ENCODE data around the gene C16orf92. TPM values are rescaled to one million over a fixed set of nuclear protein-coding genes. Genes with fewer than 3 reads are reported as not detected.

The C16orf92 gene
- total and polyA plus RNA-seq, 2 of the 8 experiments (the other 6 are each of a cell fraction or from before 2014, with no cell fraction given) = not detected

DNA sequence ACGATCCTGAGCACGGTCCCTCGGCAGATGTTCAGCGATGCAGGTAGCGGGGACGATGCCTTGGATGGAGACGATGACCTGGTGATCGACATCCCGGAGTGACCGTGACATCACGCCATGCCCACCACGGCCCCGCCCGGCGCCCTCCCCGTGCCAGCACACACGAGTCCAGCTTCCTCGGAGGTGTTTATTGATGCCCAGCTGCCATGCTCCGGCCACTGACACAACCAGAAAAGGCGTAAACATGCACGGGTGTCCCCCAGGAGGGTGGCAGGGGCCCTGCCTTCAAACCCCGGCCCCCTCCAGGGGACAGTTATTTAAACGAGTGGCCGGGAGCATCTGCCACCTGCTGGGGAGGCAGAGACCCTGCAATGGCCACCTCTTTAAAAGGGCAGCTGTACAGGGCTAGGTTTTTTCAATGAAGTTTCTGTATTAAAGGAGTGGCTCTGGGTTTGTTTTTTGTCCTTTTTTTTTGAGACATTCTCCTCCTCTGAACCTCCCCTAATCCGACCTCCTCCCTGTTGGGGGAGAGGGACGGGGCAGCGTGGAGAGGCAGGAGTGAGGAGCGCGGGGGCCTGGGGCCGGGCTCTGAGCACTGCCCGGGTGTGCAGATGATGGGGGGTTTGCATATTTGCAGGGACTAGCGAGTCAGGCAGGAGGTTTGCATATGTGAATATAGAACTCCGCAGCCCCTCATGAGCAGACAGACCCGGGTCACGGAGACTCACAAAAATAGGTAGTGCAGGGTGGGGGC, 17.5 kb upstream of the C16orf92 start:
- POLR2A ChIA-PET (ENCODE audit: partially characterized antibody) = interaction anchor here (0.6 to 4.9 kb wide), 14 partner anchors 8 to 947 kb away, joined by 3 to 34 read pairs (median 4); partner anchors contain the start of genes C16orf92, HIRIP3, INO80E and KCTD13
- Histone ChIP-seq H3K18ac (ENCODE audit: extremely low read depth, low read length) (no peak overlapping the region), H3K79me2 (ENCODE audit: control insufficient read depth in 1 of 2, insufficient read depth in 2 of 2, low read length in 2 of 2) (no peaks in the 10 kb centered on the region), H3K14ac (ENCODE audit: insufficient read length) (no peak overlapping the region), H2BK5ac (ENCODE audit: low read depth, low read length) (no peak overlapping the region), H3K56ac (replicated peaks; ENCODE audit: insufficient read length, low read depth, low read length) (no peak overlapping the region), H3K27me3 (replicated peaks in 1 of 4; ENCODE audit: control insufficient read depth in 3 of 4, extremely low read depth in 1 of 4, insufficient read depth in 3 of 4, low read length in 3 of 4) (peaks cover 0 to 13% (median 8%) of the 10 kb centered on the region in 4 experiments; a peak in 4 of 7 replicates), H4K8ac (ENCODE audit: extremely low read depth, insufficient read depth, low read length) (no peak overlapping the region), H3K36me3 (ENCODE audit: control insufficient read depth in 2 of 4, insufficient read depth in 4 of 4, low read length in 3 of 4) (peaks cover 0 to 10% (median 6%) of the 10 kb centered on the region in 4 experiments; a peak in 5 of 8 replicates), H2AK5ac (ENCODE audit: low read depth, low read length) (no peak overlapping the region), H2AFZ (ENCODE audit: low read length) (no peak overlapping the region), H3K23me2 (ENCODE audit: low read depth, low read length) (peaks cover 1% of the 10 kb centered on the region; the same call in 1 of the 2 replicates), H3K4me2 (ENCODE audit: insufficient read depth in 1 of 2, low read depth in 2 of 2, low read length in 2 of 2) (no peak overlapping the region), H3K23ac (ENCODE audit: insufficient read length) (no peak overlapping the region), H3K27ac (ENCODE audit: low read depth, low read length) (no peak overlapping the region), H3K4me3 (ENCODE audit: extremely low read depth in 1 of 4, insufficient read depth in 2 of 4, low read depth in 3 of 4, low read length in 4 of 4) (no peak overlapping the region), H3K4me1 (replicated peaks in 1 of 4; ENCODE audit: control insufficient read depth in 3 of 4, insufficient read depth in 4 of 4, low read length in 3 of 4) (peaks cover 0 to 22% (median 11%) of the 10 kb centered on the region in 4 experiments; a peak in 6 of 7 replicates), H3K9me3 (ENCODE audit: insufficient read depth in 2 of 2, low read depth in 1 of 2, low read length in 1 of 2) (no peaks in the 10 kb centered on the region), H4K91ac (replicated peaks; ENCODE audit: insufficient read length, low read length) (no peak overlapping the region), H3K4ac (replicated peaks; ENCODE audit: insufficient read length, low read depth, low read length) (no peak overlapping the region), H2BK120ac (replicated peaks; ENCODE audit: low read depth, low read length) (no peak overlapping the region), H3K9ac (replicated peaks in 1 of 4; ENCODE audit: extremely low read depth in 1 of 4, low read depth in 3 of 4, low read length in 3 of 4) (no peak overlapping the region), H2BK20ac (ENCODE audit: low read length) (no peak overlapping the region), H4K5ac (ENCODE audit: insufficient read length, low read depth, low read length) (no peak overlapping the region), H3K79me1 (ENCODE audit: low read depth, low read length) (no peaks in the 10 kb centered on the region), H2BK12ac (ENCODE audit: low read depth, low read length) (no peak overlapping the region), H4K20me1 (replicated peaks in 1 of 2; ENCODE audit: control insufficient read depth in 1 of 2, insufficient read depth in 2 of 2, low read length in 2 of 2) (peaks cover 3 to 10% of the 10 kb centered on the region in 2 experiments), H2BK15ac (ENCODE audit: low read length) (no peak overlapping the region)
- FAIRE-seq (no peak), DNase-seq (ENCODE audit: low read depth in 1 of 2, low spot score in 2 of 2) (no peak)
- CTCF ChIA-PET (ENCODE audit: partially characterized antibody) = interaction anchor here (0.6 to 3.2 kb wide), 21 partner anchors 9 to 305 kb away, joined by 3 to 10 read pairs (median 5); partner anchors contain the start of genes C16orf92 and INO80E
- 88% methylated on average over 22 of the region's 35 CpGs; no CpG with 5 or more reads in 1 of the 2 experiments for WGBS, 2 experiments (ENCODE audit: extremely low coverage in 1 of 2, insufficient coverage in 1 of 2, insufficient read length in 1 of 2, insufficient replicate concordance in 2 of 2, low coverage in 1 of 2, low lambda C conversion rate in 2 of 2, missing lambda C conversion rate in 1 of 2)
- no peak for TF ChIP-seq EP300 (IDR thresholded peaks at IDR 0.05; ENCODE audit: borderline replicate concordance in 1 of 2, low read depth in 2 of 2, low read length in 2 of 2)
- TF ChIP-seq, protein P1, sequence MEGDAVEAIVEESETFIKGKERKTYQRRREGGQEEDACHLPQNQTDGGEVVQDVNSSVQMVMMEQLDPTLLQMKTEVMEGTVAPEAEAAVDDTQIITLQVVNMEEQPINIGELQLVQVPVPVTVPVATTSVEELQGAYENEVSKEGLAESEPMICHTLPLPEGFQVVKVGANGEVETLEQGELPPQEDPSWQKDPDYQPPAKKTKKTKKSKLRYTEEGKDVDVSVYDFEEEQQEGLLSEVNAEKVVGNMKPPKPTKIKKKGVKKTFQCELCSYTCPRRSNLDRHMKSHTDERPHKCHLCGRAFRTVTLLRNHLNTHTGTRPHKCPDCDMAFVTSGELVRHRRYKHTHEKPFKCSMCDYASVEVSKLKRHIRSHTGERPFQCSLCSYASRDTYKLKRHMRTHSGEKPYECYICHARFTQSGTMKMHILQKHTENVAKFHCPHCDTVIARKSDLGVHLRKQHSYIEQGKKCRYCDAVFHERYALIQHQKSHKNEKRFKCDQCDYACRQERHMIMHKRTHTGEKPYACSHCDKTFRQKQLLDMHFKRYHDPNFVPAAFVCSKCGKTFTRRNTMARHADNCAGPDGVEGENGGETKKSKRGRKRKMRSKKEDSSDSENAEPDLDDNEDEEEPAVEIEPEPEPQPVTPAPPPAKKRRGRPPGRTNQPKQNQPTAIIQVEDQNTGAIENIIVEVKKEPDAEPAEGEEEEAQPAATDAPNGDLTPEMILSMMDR (IDR thresholded peaks at IDR 0.05; ENCODE audit: control extremely low read depth in 1 of 3, insufficient read depth in 1 of 3, low read depth in 1 of 3, low read length in 3 of 3) = peak in 2 of 3 experiments; percentile 60 to 71; a peak in 3 of 4 replicates
- no peak for TF ChIP-seq CHD1 (IDR thresholded peaks at IDR 0.05; ENCODE audit: low read depth, low read length)
- TF ChIP-seq RAD21 (IDR thresholded peaks at IDR 0.05 in 1 of 2, conservative IDR thresholded peaks at IDR 0.05 in 1 of 2; ENCODE audit: low read depth in 2 of 2, low read length in 2 of 2) = peak; percentile 29 to 50; a peak in 3 of 4 replicates
- no peak for TF ChIP-seq SP4 (IDR thresholded peaks at IDR 0.05; ENCODE audit: low read length)
- no peak for TF ChIP-seq POU5F1 (IDR thresholded peaks at IDR 0.05; ENCODE audit: low read depth, low read length)
- TF ChIP-seq POLR2AphosphoS5 (IDR thresholded peaks at IDR 0.05; ENCODE audit: low read depth, low read length) = no peak
- TF ChIP-seq BCL11A (IDR thresholded peaks at IDR 0.05; ENCODE audit: low read depth in 2 of 2, low read length in 2 of 2) = no peak

All from H1 (cell line).